HG03521 (cell line): ENCODE measurements around the gene PRCC.

Experiments
- ATAC-seq: cut with Tn5 transposase; IDR thresholded peaks from one replicate; pipeline ENCODE4 v1.9.1; 2021; ENCODE audit warnings: mild to moderate bottlenecking, moderate library complexity; ENCODE audit not compliant: unreplicated experiment

PRCC gene

DNA sequence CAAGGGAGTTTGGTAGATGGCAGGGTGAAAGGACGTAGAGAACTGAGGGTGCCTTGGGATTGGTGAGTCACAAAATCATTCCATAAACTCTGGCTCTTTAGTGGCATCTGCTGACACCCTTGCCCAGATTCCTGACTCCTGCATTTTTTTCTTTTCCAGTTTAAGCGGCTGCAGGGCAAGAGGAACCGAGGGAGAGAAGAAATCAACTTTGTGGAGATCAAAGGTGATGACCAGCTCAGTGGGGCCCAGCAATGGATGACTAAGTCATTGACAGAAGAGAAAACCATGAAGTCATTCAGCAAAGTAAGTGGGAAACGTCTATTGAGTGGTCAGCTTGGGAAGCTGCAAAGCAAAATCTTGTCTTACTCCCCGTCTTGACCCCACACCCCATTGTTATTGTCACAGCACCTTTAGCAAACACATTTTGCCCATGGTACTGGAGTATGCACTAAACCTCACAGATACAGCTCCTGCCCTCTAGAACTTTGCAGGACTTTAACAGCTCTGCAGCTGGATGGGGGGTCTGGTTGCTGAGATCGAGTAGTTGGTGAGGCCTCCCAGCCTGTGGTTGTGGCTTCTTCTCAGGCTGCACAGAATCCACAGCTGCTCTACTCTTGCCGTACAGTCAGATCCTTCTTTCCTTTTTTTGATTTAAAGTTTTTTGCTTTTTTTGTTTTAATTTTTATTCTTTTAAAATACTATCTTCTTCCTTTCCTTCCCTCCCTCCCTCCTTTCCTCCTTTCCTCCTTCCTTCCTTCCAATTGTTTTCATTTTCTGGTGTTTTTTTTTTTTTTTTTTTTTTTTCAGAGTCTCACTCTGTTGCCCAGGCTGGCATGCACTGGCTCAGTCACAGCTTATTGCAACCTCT, 27.4 kb downstream of the PRCC start:
- ATAC-seq, result no peak

DNA sequence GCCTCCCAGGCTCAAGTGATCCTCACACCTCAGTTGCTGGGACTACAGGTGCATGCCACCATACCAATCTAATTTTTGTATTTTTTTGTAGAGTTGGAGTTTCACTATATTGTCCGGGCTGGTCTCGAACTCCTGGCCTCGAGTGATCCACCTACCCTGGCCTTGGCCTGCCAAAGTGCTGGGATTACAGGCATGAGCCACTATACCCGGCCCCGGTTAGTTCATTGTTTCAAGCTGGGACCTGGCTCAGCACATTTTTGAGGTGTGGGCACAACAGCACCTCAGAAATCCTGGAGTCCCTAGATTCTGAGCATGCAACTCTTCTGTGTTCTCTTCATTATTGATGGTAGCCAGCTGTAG, 28.0 kb downstream of the PRCC start:
- ATAC-seq, result no peak

DNA sequence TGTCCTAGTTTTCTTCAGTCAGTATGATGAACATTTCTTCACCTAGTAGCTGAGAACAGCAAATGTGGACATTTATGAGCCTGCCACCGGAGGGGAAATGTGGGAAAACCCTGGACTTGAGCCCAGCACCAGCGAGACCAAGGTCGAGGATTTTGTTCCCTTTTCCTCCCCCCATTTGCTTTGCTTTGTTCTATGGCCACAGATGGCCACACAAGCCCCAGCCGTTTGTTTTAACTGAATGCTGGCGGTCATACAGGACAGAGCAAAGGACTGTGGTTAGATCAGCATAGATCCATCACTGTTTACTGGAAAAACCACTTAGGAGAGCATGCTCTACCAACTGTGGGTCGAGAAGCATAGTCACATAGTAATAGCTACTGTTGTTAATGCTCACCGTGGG, 28.5 kb downstream of the PRCC start:
- ATAC-seq, result no peak

DNA sequence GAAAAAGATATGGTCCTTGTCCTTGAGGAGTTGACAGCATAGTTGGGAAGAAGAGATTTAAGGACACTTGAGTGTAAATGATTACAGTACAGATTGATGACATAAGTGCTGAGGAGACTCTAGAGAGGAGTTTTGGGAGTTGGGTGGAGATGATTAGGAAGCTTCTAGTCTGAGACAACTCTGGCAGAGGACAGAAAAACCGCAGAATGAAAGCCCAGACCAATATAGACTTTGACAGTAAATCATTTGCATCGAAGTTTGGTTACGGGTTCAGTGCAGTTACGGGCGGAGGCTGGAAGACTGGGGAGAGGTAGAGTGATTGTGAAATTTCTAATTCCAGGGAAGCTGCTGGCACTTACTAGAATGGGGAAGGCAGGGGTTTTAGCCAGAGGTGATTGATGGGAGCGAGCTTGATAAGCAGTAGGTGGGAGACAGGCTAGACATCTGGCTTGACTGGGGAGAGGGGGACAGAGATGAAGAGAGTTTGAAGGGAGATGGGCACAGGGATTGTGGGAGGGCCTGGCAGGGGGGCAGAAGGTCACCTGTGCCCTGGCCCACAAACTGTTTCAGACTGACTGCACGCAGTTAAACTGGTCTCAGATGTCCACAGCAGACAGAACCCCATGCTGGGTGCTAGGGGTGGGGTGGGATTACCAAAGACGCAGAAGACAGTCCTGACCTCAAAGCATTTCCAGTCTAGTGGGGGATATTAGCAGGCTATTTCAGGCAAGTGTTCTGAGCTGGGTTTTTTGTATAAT, 29.2 kb downstream of the PRCC start:
- no peak for ATAC-seq

DNA sequence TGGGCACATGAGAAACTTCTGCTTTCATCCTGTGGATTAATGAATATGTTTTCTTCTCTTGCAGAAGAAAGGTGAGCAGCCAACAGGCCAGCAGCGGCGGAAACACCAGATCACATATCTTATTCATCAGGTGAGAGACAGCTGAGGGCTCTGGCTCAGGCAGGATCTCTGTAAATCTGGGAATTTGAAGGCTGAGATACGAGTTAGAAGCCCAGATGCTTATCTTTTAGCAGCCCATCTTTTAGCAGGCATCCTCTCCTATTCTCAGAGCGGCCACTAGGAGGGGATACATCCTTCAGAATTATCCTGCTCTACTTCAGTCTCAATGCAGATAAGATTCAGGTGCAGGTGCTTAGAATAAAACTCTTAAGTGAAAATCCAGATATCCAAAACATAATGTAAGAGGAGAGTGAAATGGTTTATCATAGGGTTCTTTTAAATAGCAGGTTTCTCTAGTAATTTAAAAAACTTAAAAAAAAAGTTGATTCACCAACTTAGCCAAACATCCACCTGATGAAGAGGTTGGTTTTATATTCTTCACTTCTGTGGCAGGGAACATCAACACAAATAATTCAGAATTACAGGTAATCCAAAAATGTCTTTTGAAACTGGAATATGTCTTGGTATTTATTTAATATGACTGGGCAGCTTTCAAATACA, 30.0 kb downstream of the PRCC start:
- no peak for ATAC-seq

DNA sequence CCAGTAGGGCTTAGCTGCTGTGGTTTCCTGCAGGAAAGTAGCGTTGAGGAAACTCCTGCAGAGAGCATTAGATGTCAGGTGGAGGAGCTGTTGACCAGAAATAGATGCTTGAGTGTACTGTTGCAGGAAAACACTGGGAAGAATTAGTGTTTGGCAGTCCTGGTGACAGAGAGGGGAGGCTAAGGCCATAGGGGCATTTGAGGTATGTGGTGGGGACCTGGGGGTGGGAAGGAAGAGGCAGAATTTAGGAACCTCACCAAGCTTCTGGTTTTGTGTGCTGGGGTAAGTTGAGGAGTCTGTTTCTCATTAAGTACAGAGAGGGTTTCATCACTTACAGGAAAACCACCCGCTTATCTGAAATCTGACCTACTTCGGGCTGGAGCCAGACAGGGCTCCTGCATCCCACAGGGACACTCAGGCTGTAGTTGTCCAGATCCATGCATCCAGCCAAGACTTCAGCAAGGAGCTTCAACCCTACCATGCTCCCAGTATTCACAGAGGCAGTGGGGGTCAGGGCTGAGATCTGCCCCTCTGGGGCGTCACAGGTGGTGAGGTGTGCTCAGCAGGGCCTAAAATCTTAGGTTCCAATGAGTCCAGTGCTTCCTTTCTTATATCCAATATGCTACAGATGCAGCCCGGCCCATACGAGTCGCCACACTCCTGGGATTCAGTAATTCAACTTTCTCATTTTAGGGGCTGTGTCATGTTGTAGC, 34.2 kb downstream of the PRCC start:
- no peak for ATAC-seq

DNA sequence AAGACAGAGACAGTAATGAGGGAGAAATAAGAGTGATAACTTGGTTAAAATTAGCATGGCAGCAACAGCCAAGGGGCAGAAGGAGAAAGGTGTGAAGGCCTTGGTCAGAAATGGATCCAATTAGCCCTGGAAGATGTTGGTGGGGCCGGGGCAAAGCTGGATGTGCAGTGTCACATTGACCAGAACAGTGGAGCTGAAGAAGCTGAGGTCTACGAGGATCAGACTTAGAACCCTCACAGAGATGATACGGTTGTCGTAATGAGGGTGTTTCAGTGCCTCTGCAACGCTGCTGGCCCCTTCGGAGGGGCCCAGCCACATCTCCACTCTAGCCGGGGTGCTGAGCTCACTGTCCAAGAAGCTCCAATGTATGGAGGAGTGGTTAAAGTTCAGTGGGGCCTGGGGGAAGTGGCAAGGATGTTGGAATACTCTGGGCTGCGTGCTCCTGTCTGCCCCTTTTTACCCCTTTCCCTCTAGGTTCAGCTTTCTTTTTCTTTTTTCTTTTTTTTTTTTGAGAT, 35.1 kb downstream of the PRCC start:
- no peak for ATAC-seq

DNA sequence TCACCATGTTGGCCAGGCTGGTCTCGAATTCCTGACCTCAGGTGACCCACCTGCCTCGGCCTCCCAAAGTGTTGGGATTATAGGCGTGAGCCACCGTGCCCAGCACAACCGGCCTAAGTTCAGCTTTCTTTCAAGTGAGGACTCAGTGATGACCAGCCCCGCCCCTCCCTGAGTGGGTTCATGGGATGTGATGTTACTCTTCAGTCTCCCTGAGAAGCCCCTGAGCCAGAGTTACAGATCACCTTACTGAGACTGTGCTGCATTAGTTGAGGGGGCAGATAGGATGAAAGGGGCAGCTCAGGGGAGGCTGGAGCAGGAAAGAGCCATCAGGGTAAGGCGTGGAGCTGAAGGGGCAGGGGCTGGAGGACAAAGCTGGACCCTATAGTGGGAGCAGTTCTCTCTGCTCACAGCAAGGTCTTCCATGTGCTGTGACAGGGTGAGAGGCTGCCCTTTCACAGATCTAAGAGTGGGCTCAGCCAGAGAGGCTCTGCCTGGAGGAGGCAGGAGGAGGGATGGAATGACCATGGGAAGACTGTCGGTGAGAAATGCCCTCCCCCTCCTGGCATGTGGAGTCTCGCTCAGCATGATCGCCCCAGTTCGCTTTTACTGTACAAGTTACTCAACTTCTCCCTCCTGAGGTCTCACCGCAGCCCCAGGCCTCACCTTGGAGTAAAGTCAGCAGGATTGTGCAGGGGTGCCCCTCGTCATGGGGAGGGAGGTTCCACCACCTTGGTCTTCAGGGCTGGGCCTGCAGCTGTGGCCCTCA, 35.9 kb downstream of the PRCC start:
- ATAC-seq, result no peak

DNA sequence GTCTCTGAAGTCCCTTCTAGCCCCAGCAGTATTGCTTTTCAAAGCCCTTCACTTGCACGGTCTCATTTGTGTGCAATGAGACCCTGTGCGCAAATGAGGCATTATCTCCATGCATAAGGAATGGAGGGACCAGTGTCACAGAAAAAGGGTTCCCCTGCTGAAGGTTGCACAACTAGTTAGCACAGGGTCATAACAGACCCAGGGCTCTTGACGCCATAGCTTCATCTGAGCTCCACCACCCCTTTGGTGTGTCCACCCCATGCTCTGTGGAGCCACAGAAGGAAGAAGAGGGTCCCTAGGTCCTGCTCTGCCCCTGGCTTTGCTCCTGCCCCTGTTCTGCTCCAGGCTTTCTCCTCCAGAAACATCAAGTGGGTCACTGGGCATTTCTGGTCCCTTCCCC, 36.7 kb downstream of the PRCC start:
- ATAC-seq, result no peak

DNA sequence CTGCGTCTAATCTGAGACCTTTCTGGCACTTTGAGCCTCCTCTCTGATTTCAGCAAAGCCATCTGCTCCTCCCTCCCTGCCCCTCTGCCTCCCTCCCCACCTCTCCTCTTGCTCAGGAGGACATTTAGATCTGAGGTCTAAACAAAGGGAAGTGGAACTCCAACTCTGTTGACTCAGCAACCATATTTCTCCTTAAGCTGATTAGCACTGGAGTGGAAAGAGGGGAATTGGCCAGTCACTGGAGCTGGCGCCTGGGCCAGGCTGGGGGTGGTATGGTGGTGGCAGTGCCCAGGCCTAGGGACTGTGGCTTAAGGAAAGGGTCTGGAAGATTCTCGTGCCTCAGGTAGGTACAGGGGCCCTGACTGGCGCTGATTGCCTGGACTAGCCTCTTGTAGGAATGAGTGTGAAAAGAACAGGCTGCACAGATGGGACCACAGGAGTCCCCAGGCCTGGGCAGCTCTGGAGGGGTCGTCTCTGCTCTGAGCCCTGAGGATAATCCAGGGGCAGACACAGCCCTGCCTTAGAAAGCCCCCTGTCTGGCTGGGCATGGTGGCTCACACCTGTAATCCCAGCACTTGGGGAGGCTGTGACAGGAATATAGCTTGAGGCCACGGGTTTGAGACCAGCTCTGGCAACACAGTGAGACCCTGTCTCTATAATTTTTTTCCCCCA, 37.4 kb downstream of the PRCC start:
- no peak for ATAC-seq

DNA sequence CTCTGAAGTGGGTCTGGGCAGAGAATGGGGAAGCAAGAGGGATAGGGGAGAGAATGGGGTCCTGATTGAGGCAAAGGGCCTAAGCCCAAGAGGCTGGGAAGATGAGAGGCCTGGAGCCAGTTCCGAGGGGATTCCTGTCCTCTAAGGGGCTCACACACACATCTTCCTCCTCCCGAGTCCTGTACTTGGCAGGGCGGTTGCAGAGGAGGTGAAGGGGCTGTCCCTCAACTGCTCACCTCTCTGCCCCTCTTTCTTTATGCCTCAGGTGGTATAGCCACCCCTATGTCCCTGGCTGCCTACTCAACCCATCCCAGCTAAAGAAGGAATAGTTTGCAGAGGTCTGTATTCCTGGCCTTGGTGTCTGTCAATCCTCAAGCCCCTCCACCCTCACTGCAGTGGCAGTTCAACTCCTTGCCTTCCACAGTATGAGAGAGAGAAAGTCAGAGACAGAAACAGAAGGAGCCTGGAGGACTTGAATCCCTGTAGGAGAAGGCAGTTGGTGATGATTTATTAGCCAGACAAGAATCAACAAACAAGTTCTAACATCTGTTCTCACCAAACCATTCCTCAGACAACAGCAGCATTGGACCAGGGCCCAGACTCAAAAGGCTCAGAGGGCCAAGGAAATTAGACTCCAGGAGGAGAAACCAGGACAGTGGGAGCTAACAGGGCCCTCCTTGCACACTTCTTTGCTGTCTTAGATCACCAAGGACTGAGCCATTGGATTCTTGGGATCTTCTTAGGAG, 38.6 kb downstream of the PRCC start:
- no peak for ATAC-seq

DNA sequence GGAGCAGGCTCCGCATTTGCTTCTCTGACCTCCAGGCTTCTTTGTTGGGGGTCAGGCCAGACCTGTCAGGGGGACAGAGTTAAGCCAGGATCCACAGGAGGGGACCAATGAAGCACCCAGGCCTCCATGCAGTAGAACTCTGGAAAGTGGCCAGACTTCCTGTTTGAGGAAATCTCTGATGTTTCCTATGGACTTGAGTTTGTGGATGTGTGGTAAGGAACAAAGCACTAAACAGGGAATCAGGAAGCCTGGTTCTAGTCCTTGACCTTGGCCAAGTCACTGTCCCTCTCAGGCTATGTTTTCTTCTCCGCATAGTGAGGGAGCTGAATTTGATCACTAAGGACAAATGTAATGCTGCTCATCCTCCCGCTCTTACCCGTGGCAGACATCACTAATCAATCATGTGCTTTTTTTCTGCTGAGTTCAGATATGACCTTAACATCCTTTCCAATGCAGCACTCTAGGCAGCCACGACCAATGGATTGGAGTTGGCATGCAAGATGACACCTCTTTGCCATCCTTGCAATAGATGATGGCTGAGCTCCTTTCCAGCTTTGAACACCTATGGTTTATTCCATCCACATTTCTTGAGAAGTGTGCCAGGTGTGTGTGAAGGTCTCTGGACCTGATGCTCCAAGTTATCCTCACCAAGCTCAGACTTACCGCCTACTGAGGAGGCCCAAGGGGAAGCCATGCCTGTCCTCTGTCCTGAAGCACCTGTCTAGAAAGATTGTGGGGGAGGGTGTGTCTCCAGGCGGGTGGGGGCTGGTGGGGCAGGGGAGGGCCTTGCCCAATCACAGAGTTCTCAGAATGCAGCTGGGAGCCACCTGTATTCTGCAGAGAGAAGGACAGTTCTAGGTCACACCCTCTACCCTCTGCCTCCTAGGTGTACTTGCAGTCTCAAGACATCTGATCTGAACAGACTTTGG, 39.4 kb downstream of the PRCC start:
- ATAC-seq, result no peak

DNA sequence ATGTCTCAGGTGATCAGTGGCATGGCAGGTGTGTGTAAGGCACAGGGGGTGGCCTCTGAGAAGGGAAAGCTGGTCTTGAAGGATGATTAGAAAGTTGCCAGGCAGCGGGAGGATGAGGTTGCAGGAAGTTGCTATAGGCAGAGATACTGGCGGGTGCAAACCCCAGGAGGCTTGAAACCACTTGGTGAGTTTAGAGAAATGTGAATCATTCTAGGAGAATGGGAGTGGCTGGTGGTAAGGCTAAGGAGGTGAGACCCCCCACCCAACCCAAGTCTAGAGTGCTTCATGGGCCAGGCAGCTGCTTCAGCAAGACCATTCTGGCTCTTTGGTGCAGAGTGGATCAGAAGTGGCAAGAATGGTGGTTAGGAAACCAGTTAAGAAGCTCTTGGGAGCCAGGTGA, 40.3 kb downstream of the PRCC start:
- ATAC-seq, result no peak

DNA sequence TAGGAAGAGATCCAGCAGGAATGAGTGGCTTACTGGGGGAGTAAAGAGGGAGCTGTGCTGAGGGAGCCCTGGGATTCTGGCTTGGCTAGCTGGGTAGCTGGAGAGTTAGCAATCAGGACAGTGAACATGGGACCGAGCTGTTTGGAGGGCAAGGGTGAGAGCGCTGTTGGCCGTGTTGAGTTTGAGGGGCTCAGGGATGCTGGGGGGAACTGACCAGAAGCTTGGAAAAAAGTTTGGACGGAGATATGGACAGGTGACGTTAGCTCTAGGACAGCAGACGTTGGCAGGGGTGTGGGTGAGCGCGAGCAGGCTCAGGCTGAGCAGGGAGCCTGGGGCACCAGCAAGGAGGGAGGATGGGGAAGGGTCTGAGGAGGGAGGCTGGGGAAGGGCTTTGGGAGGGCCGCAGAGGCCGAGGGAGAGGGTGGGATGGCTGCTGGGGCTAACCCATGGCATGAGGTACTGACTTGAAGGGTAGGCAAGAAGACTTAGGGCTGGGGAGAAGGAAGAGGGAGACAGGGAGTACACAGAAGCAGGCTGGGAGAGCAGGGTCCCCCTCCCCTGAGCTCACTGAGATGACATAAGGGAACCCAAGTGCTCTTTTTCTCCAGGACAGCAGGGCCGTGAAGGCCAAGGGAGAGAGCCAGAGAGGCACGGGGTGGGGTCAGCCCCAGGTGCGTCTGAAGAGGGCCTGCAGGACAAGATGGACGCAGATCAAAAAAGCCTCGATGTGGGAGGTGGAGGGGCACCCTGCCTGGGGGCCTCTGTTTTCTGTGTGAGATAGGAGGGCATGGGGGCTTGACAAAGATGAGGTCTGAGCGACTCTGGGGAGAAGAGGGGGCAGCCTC, 41.1 kb downstream of the PRCC start:
- ATAC-seq, result no peak

DNA sequence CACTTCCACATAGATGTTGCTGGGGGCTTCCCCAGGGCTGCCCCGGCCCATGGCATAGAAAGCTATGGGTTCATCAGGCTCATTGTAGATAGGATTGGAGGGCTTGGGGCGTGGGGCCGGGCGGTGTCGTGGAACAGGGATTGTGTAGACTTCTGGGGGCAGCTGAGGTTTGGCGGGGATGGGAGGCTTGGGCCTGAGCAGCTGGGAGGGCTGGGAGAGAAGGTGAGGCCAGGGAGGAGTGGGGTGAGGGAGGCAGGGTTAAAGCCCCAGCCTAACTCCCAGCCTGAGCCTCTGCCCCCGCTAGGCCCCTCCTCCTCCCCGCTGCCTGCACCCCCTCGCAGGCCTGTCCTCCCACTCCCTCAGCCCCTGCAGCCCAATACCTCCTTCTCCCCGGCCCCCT, 41.9 kb downstream of the PRCC start:
- ATAC-seq, result no peak

DNA sequence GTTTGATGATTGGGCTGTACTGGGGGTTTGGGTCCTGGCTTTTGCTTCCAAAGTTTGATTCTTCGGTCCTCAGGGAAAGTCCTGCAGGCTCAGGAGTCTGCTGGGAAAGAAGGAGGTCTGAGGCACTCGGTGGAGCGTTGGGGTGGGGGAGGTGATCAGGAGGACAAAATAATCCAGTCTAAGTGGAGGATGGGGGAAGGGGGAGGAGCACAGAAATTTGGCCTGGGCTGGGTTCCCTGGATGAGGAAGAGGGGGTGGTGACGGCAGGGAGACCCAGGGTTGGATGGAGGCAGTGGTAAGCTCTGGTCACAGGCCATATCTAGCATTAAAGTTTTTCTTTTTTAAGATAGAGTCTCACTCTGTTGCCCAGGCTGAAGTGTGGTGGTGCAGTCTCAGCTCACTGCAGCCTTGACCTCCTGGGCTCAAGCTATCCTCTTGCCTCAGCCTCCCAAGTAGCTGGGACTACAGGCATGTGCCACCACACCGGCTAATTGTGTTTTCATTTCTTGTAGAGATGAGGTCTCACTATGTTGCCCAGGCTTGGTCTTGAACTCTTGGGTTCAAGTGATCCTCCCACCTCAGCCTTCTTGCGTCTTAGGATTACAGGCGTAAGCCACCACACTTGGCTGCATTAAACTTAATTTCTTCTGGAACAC, 42.5 kb downstream of the PRCC start:
- ATAC-seq, result no peak

DNA sequence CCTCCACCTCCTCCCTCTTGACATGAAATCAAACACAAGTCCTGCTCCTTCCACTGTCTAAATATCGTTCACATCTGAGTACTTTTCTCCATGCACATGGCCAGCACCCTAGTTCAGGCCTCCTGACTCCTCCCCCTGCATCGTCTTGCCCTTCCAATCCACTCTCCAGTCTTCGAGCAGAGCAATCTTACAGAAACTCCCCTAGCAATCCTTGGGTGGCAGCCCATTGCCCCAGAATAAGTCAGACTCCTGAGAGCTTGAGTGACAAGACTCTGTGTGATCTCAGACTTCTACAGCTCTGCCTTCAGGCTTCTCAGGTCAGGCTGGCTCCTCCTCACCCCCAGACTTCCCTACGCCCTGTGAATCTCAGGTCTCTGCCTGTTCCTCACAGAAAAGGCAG, 43.8 kb downstream of the PRCC start:
- no peak for ATAC-seq
